GM19438 (cell line): ENCODE results near the gene AKAP1.

Experiments used
- ATAC-seq: cut with Tn5 transposase; IDR thresholded peaks from one replicate; pipeline ENCODE4 v1.9.1; 2021; ENCODE audit warnings: low read depth; ENCODE audit not compliant: unreplicated experiment

The AKAP1 gene

GRCh38 chr17:57125866-57126265, 40.8 kb downstream of the AKAP1 start:
- ATAC-seq = no peak

GRCh38 chr17:57130708-57131461, 45.8 kb downstream of the AKAP1 start:
- no peak for ATAC-seq

GRCh38 chr17:57132663-57133062, 47.6 kb downstream of the AKAP1 start:
- ATAC-seq = no peak

- no peak for ATAC-seq
Observed at GRCh38 chr17:57133486-57133885, 48.4 kb downstream of the AKAP1 start.

GRCh38 chr17:57135026-57135788, 50.2 kb downstream of the AKAP1 start:
- no peak for ATAC-seq

- no peak for ATAC-seq
Observed at GRCh38 chr17:57135789-57136291, 50.8 kb downstream of the AKAP1 start.

- no peak for ATAC-seq
Observed at GRCh38 chr17:57136355-57136754, 51.3 kb downstream of the AKAP1 start.

GRCh38 chr17:57138030-57138911, 53.2 kb downstream of the AKAP1 start:
- ATAC-seq = no peak

GRCh38 chr17:57138956-57139576, 54.0 kb downstream of the AKAP1 start:
- no peak for ATAC-seq

GRCh38 chr17:57140316-57140715, 55.3 kb downstream of the AKAP1 start:
- no peak for ATAC-seq

- ATAC-seq = no peak
Observed at GRCh38 chr17:57142925-57143324, 57.9 kb downstream of the AKAP1 start.

- ATAC-seq = no peak
Observed at GRCh38 chr17:57143361-57143760, 58.3 kb downstream of the AKAP1 start.

GRCh38 chr17:57143919-57144318, 58.9 kb downstream of the AKAP1 start:
- ATAC-seq = no peak

GRCh38 chr17:57144567-57144966, 59.5 kb downstream of the AKAP1 start:
- ATAC-seq = no peak

- no peak for ATAC-seq
Observed at GRCh38 chr17:57145347-57145746, 60.3 kb downstream of the AKAP1 start.

GRCh38 chr17:57146273-57146672, 61.2 kb downstream of the AKAP1 start:
- ATAC-seq = no peak

GRCh38 chr17:57151798-57152197, 66.8 kb downstream of the AKAP1 start:
- no peak for ATAC-seq

- no peak for ATAC-seq
Observed at GRCh38 chr17:57152967-57153528, 68.0 kb downstream of the AKAP1 start.

- ATAC-seq = no peak
Observed at GRCh38 chr17:57154921-57155320, 69.9 kb downstream of the AKAP1 start.

GRCh38 chr17:57158325-57158724, 73.3 kb downstream of the AKAP1 start:
- ATAC-seq = no peak
